HepG2 (cell line): Measurements from ENCODE around the gene FXYD6. TPM values are rescaled to one million over a fixed set of nuclear protein-coding genes. Genes with fewer than 3 reads are reported as not detected.

ENCODE experiments used
- CENPT ChIP-seq: sonication (generic); formaldehyde crosslinking; IDR thresholded peaks from 2 replicates; pipeline ENCODE4 v1.8.0; 2022; ENCODE audit warnings: low read depth, mild to moderate bottlenecking, moderate library complexity, missing genetic modification reagents
- CENPX ChIP-seq: sonication (generic); formaldehyde crosslinking; IDR thresholded peaks from 2 replicates; pipeline ENCODE4 v1.9.0; 2021; ENCODE audit warnings: mild to moderate bottlenecking, missing genetic modification reagents, moderate library complexity
- FIP1L1 ChIP-seq: fragments of 200-400 bp; formaldehyde crosslinking; IDR thresholded peaks from 2 replicates; pipeline ENCODE4 v1.6.1; 2018; ENCODE audit warnings: low read depth, mild to moderate bottlenecking, low read length, moderate library complexity, borderline replicate concordance; ENCODE audit not compliant: insufficient read depth
- FOXK2 ChIP-seq: fragments of 450-650 bp; IDR thresholded peaks from 2 replicates; pipeline ENCODE4 v1.6.1; 2016
- GATAD1 ChIP-seq: IDR thresholded peaks from 2 replicates; pipeline ENCODE4 v1.6.1; 2016; ENCODE audit warnings: missing genetic modification reagents, missing compliant biosample characterization
- KLF6 ChIP-seq: IDR thresholded peaks from 2 replicates; pipeline ENCODE4 v1.8.0; 2016; ENCODE audit warnings: missing biosample characterization, missing genetic modification reagents
- NFIC ChIP-seq: IDR thresholded peaks from 2 replicates; pipeline ENCODE4 v1.6.1; 2012; ENCODE audit warnings: mild to moderate bottlenecking, low read length, inconsistent platforms
- SMAD3 ChIP-seq: sonication (generic); formaldehyde crosslinking; IDR thresholded peaks from 2 replicates; pipeline ENCODE4 v1.4.0; 2020; ENCODE audit warnings: missing genetic modification reagents
- SNAPC5 ChIP-seq: sonication (generic); formaldehyde crosslinking; IDR thresholded peaks from 2 replicates; pipeline ENCODE4 v1.8.1; 2023; ENCODE audit warnings: mild to moderate bottlenecking, missing genetic modification reagents, borderline replicate concordance
- TARDBP ChIP-seq: sonication (generic); formaldehyde crosslinking; IDR thresholded peaks from 2 replicates; pipeline ENCODE4 v1.8.0; 2022; ENCODE audit warnings: mild to moderate bottlenecking, missing genetic modification reagents
- YEATS4 ChIP-seq: sonication (generic); formaldehyde crosslinking; IDR thresholded peaks from 2 replicates; pipeline ENCODE4 v1.4.0; 2020; ENCODE audit warnings: missing genetic modification reagents, borderline replicate concordance
- ZBTB26 ChIP-seq: IDR thresholded peaks from 2 replicates; pipeline ENCODE4 v1.6.1; 2016; ENCODE audit warnings: missing compliant biosample characterization, missing genetic modification reagents, borderline replicate concordance
- ZFP36L2 ChIP-seq: sonication (generic); formaldehyde crosslinking; IDR thresholded peaks from 2 replicates; pipeline ENCODE4 v1.4.0; 2020; ENCODE audit warnings: missing genetic modification reagents
- ZNF160 ChIP-seq: sonication (generic); formaldehyde crosslinking; IDR thresholded peaks from 2 replicates; pipeline ENCODE4 v1.8.0; 2022; ENCODE audit warnings: mild to moderate bottlenecking, inconsistent platforms, missing genetic modification reagents
- ZNF274 ChIP-seq: sonication (generic); formaldehyde crosslinking; IDR thresholded peaks from 2 replicates; pipeline ENCODE4 v1.5.1; 2020; ENCODE audit warnings: mild to moderate bottlenecking, missing genetic modification reagents
- ZNF337 ChIP-seq: sonication (generic); formaldehyde crosslinking; IDR thresholded peaks from 2 replicates; pipeline ENCODE4 v1.5.1; 2020; ENCODE audit warnings: missing genetic modification reagents, low read depth, mild to moderate bottlenecking, borderline replicate concordance
- ZNF441 ChIP-seq: sonication (generic); formaldehyde crosslinking; IDR thresholded peaks from 2 replicates; pipeline ENCODE4 v1.7.0; 2021; ENCODE audit warnings: missing genetic modification reagents, borderline replicate concordance
- ZNF557 ChIP-seq: sonication (generic); formaldehyde crosslinking; IDR thresholded peaks from 2 replicates; pipeline ENCODE4 v1.4.0; 2020; ENCODE audit warnings: missing genetic modification reagents
- ZNF704 ChIP-seq: sonication (generic); formaldehyde crosslinking; IDR thresholded peaks from 2 replicates; pipeline ENCODE4 v1.8.1; 2023; ENCODE audit warnings: mild to moderate bottlenecking, inconsistent platforms, moderate library complexity, missing genetic modification reagents, borderline replicate concordance
- ZNF788 ChIP-seq: sonication (generic); formaldehyde crosslinking; IDR thresholded peaks from 2 replicates; pipeline ENCODE4 v1.5.0; 2020; ENCODE audit warnings: mild to moderate bottlenecking, missing genetic modification reagents, borderline replicate concordance
- polyA plus RNA-seq, 8 experiments: library from polyadenylated mRNA; depleted of rRNA in 3 of 8; stranded (reverse) in 7 of 8; unstranded in 1 of 8; fragments of >200 nt; fragmentation: Illumina TruSeq in 4 of 8; extraction: Trizol in 4 of 8; gene quantifications; 2 replicates each; pipeline versions ENCODE4 v1.2.1 to v1.2.3, GENCODE V29; 2011 to 2016; ENCODE audit warnings: low read depth in 4 of 8, missing spikeins in 1 of 8, mixed read lengths in 1 of 8; ENCODE audit not compliant: insufficient read depth in 1 of 8
- total RNA-seq, 5 experiments: library from RNA; depleted of rRNA; stranded (reverse); fragments of >200 nt; fragmentation: Illumina TruSeq; extraction: Trizol; gene quantifications; 2 replicates each; pipeline ENCODE4 v1.2.3, GENCODE V29; 2016; ENCODE audit warnings: low read depth in 1 of 5
- TF ChIP-seq, protein P1 (sequence below): sonication (generic); formaldehyde crosslinking; IDR thresholded peaks from 2 replicates; pipeline ENCODE4 v1.4.0; 2020; ENCODE audit warnings: missing genetic modification reagents
- TF ChIP-seq, protein P2 (sequence below): sonication (generic); formaldehyde crosslinking; IDR thresholded peaks from 2 replicates; pipeline ENCODE4 v1.4.0; 2020; ENCODE audit warnings: missing genetic modification reagents

FXYD6 gene
- total and polyA plus RNA-seq, 2 of the 13 experiments (the other 11 are each of a cell fraction or from before 2014, with no cell fraction given) = not detected

GRCh38 chr11:117824571-117825537, 51.6 kb downstream of the FXYD6 start, which contains the start of gene FXYD2 (continued):
- TF ChIP-seq TARDBP (CRISPR knock-in tag) (no peak; the same call in 1 of the 2 replicates), FOXK2 (no peak), FIP1L1 (no peak), ZNF704 (CRISPR knock-in tag) (0 out of 2 replicates have a peak, but pooled peaks have one; percentile 33), CENPT (CRISPR knock-in tag) (no peak), ZNF557 (CRISPR knock-in tag) (no peak), NFIC (no peak), ZNF441 (CRISPR knock-in tag) (no peak), CENPX (CRISPR knock-in tag) (no peak), GATAD1 (CRISPR knock-in tag) (no peak), SNAPC5 (CRISPR knock-in tag) (no peak), KLF6 (CRISPR knock-in tag) (no peak; the same call in 1 of the 2 replicates), ZNF274 (CRISPR knock-in tag) (peak; percentile 67; the same call in 1 of the 2 replicates), YEATS4 (0 out of 2 replicates have a peak, but pooled peaks have one; percentile 31), ZNF337 (CRISPR knock-in tag) (no peak), ZNF160 (CRISPR knock-in tag) (no peak), ZBTB26 (CRISPR knock-in tag) (no peak), ZNF788 (CRISPR knock-in tag) (no peak; the same call in 1 of the 2 replicates), ZFP36L2 (CRISPR knock-in tag) (no peak), SMAD3 (CRISPR knock-in tag) (no peak)
- TF ChIP-seq, protein P1, sequence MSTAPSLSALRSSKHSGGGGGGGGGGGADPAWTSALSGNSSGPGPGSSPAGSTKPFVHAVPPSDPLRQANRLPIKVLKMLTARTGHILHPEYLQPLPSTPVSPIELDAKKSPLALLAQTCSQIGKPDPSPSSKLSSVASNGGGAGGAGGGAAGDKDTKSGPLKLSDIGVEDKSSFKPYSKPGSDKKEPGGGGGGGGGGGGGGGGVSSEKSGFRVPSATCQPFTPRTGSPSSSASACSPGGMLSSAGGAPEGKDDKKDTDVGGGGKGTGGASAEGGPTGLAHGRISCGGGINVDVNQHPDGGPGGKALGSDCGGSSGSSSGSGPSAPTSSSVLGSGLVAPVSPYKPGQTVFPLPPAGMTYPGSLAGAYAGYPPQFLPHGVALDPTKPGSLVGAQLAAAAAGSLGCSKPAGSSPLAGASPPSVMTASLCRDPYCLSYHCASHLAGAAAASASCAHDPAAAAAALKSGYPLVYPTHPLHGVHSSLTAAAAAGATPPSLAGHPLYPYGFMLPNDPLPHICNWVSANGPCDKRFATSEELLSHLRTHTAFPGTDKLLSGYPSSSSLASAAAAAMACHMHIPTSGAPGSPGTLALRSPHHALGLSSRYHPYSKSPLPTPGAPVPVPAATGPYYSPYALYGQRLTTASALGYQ (CRISPR knock-in tag) = no peak
- TF ChIP-seq, protein P2, sequence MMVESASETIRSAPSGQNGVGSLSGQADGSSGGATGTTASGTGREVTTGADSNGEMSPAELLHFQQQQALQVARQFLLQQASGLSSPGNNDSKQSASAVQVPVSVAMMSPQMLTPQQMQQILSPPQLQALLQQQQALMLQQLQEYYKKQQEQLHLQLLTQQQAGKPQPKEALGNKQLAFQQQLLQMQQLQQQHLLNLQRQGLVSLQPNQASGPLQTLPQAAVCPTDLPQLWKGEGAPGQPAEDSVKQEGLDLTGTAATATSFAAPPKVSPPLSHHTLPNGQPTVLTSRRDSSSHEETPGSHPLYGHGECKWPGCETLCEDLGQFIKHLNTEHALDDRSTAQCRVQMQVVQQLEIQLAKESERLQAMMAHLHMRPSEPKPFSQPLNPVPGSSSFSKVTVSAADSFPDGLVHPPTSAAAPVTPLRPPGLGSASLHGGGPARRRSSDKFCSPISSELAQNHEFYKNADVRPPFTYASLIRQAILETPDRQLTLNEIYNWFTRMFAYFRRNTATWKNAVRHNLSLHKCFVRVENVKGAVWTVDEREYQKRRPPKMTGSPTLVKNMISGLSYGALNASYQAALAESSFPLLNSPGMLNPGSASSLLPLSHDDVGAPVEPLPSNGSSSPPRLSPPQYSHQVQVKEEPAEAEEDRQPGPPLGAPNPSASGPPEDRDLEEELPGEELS (CRISPR knock-in tag) = peak; percentile 35; the same call in 1 of the 2 replicates
